Heart left ventricle (tissue), 16 donors: ENCODE data around the gene BNIP1. TPM values are rescaled to one million over a fixed set of nuclear protein-coding genes. Genes with fewer than 3 reads are reported as not detected.

Experiments used
- ATAC-seq, 4 donors: fragments of 200-7000 bp; cut with Tn5 transposase; one replicate each; pipeline ENCODE4 v1.9.1; 2020 to 2022; ENCODE audit warnings: moderate library complexity in 4 of 4, mild to moderate bottlenecking in 3 of 4, moderate number of reproducible peaks in 1 of 4
- DNase-seq, 5 donors: peaks; one replicate each; pipeline ENCODE4 v3.0.0-alpha.2; 2020
- H3K27ac ChIP-seq, 12 donors: fragments of 200-600 bp; sonication (generic) in 4 of 12; one replicate each; pipeline versions ENCODE4 v1.5.0 to v1.8.0; 2016 to 2022; ENCODE audit warnings: mild to moderate bottlenecking in 2 of 12
- H3K27me3 ChIP-seq, 9 donors: fragments of 200-600 bp; sonication (generic) in 2 of 9; one replicate each; pipeline versions ENCODE4 v1.5.1 to v1.8.0; 2016 to 2022; ENCODE audit warnings: mild to moderate bottlenecking in 3 of 9
- H3K36me3 ChIP-seq, 9 donors: fragments of 200-600 bp; sonication (generic) in 2 of 9; one replicate each; pipeline versions ENCODE4 v1.5.0 to v1.8.0; 2018 to 2022; ENCODE audit warnings: mild to moderate bottlenecking in 2 of 9
- H3K4me1 ChIP-seq, 12 donors: fragments of 200-600 bp; sonication (generic) in 4 of 12; one replicate each; pipeline versions ENCODE4 v1.5.0 to v1.8.0; 2016 to 2022; ENCODE audit warnings: mild to moderate bottlenecking in 3 of 12
- H3K4me3 ChIP-seq, 12 donors: fragments of 200-600 bp; sonication (generic) in 4 of 12; one replicate each; pipeline versions ENCODE4 v1.5.0 to v1.8.0; 2017 to 2022; ENCODE audit warnings: mild to moderate bottlenecking in 9 of 12, moderate library complexity in 4 of 12
- H3K9me3 ChIP-seq, 12 donors: fragments of 200-600 bp; sonication (generic) in 4 of 12; one replicate each; pipeline versions ENCODE4 v1.5.0 to v1.8.0; 2016 to 2022; ENCODE audit warnings: mild to moderate bottlenecking in 1 of 12
- POLR2A ChIP-seq, 2 donors: fragments of 450-650 bp; IDR thresholded peaks; one replicate each; pipeline ENCODE4 v1.6.1; 2017; ENCODE audit warnings: antibody characterized with exemption in 2 of 2, mild to moderate bottlenecking in 2 of 2, moderate library complexity in 2 of 2
- WGBS, 4 donors: extraction: QIAGEN DNeasy Blood & Tissue Kit in 2 of 4; methylation state at CpG; one replicate each; pipeline versions ENCODE4 v1.1.5 to v1.1.7; 2013 to 2018; 5-methylcytosine and 5-hydroxymethylcytosine counted together
- intact Hi-C, 10 donors: fragments of 100-400 bp; cut with DNase I; formaldehyde crosslinking; loops; one replicate each; pipeline versions ENCODE4 v1.11.1 to v1.14.2; 2022
- polyA plus RNA-seq, 2 donors: library from polyadenylated mRNA; stranded (reverse); fragments of 200-250 nt; gene quantifications; one replicate each; pipeline ENCODE4 v1.2.3, GENCODE V29; 2013
- total RNA-seq, 9 donors: library from RNA; depleted of rRNA in 2 of 9; stranded (reverse); fragments of >200 nt in 2 of 9; fragmentation: NEBNext Ultra II Directional in 3 of 9; extraction: Animal tissue kit (Norgen Biotek cat#: 25700) in 3 of 9; gene quantifications; one replicate each; pipeline versions ENCODE4 v1.1.0 to v1.2.4, GENCODE V29; 2016 to 2023
- TF ChIP-seq, protein P1 (sequence below), 12 donors: fragments of 200-600 bp; sonication (generic) in 4 of 12; IDR thresholded peaks; one replicate each; pipeline versions ENCODE4 v1.5.0 to v1.8.0; 2018 to 2022; ENCODE audit warnings: antibody characterized with exemption in 12 of 12, mild to moderate bottlenecking in 5 of 12
- donor health status: ischemic (EF 13 %, LVEDD 7.1; RV severe dilation, severe dysfunction).
- donor health status: healthy with polysubstance abuse.
- donor health status: DM: no; HTN: yes; CAD: no.
- donor health status: DM: no; HTN: no; CAD: no.
- donor health status: ischemic (EF 25% LVEDD 6.9; RV normal size, moderate dysfunction).
- donor health status: ischemic (EF 25% LVEDD 5.7; RV mildly dilated, moderate dysfunction).
- donor health status: healthy.
- donor health status: DM: yes; HTN: yes; CAD: no.
- donor health status: ischemic (EF 35%, LVEDD 5.7; RV mildly dilated, moderate dysfunction).
- donor health status: nonischemic (EF 11% LVEDD 7.7; RV severe dilation, severe dysfunction).
- donor health status: DM: yes; HTN: yes; CAD: no.
- donor health status: PGD.
- donor health status: ischemic (EF 29% LVEDD 5.4; RV normal size, mild dysfunction).
- donor health status: nonischemic (EF 23%, LVEDD 6.1; RV moderate dilation, normal function).

The BNIP1 gene
- total and polyA plus RNA-seq, 11 donors, result 8.0 to 18.3 (median 10.0) TPM

DNA sequence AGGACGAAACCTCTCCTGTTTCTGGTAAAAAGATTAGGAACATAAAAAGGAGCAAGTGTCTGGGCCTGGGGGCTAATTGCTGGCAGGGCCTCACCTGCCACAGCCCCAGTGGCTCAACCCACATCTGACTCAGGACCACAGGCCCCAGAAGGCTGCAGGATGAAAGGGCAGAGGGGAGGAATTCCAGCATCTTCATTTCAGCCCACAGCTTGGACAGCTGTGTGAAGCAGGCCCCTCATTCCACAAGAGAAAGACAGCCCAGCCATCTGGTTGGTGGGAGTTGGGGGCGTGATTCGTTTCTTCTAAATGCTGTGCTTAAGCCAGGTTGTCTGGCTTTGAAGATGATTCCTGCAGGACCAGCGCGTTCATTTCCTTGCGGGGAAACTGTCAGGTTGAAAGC is 61.6 kb downstream of the BNIP1 start:
- intact Hi-C loops, result loop anchor here in 1 of 10 donors (10.0 kb wide), 1 partner anchor 501 kb away; no protein-coding TSS in a partner anchor
- TF ChIP-seq POLR2A (IDR thresholded peaks at IDR 0.05), result no peak
- TF ChIP-seq, protein P1, sequence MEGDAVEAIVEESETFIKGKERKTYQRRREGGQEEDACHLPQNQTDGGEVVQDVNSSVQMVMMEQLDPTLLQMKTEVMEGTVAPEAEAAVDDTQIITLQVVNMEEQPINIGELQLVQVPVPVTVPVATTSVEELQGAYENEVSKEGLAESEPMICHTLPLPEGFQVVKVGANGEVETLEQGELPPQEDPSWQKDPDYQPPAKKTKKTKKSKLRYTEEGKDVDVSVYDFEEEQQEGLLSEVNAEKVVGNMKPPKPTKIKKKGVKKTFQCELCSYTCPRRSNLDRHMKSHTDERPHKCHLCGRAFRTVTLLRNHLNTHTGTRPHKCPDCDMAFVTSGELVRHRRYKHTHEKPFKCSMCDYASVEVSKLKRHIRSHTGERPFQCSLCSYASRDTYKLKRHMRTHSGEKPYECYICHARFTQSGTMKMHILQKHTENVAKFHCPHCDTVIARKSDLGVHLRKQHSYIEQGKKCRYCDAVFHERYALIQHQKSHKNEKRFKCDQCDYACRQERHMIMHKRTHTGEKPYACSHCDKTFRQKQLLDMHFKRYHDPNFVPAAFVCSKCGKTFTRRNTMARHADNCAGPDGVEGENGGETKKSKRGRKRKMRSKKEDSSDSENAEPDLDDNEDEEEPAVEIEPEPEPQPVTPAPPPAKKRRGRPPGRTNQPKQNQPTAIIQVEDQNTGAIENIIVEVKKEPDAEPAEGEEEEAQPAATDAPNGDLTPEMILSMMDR (IDR thresholded peaks at IDR 0.05), result no peak
- H3K27me3 ChIP-seq, result peaks cover 0 to 28% (median 0%) of the 10 kb centered on the region in 9 donors

DNA sequence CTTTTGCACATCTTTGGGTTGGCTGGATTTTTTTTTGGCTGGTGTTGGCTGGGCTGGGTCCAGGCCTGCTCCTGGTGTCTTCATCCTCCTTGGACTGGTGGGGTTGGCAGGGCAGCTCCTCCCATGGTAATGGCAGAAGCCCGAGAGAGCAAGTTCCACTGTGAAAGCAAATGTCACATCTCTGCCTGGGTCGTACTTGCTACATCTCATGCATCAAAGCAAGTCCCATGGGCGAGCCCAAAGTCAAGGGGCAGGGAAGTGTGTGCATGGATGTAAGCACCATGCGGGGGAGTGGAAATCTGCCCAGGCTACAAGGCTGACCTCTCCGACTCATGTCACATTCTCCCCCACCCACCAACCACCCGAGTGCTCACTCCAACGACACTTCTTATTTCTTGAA is 64.0 kb downstream of the BNIP1 start:
- no peaks in the 10 kb centered on the region for H3K36me3 ChIP-seq
- DNase-seq (no peak), ATAC-seq (no peak)
- H3K4me3 ChIP-seq, result no peak overlapping the region
- no peaks in the 10 kb centered on the region for H3K4me1 ChIP-seq
- H3K27ac ChIP-seq, result no peak overlapping the region
- intact Hi-C loops, result loop anchor here in 1 of 10 donors (10.0 kb wide), 1 partner anchor 503 kb away; no protein-coding TSS in a partner anchor
- peaks cover 0 to 2% (median 0%) of the 10 kb centered on the region in 12 donors for H3K9me3 ChIP-seq
- TF ChIP-seq, protein P1 (IDR thresholded peaks at IDR 0.05), result no peak
- no peak for TF ChIP-seq POLR2A (IDR thresholded peaks at IDR 0.05)
- H3K27me3 ChIP-seq, result peaks cover 0 to 9% (median 0%) of the 10 kb centered on the region in 9 donors
- 89 to 94% (median 91%) methylated on average over 7 of the region's 7 CpGs for WGBS, 4 donors

More for the DNA sequence above, 61.6 kb downstream of the BNIP1 start:
- peaks cover 0 to 2% (median 0%) of the 10 kb centered on the region in 12 donors for H3K9me3 ChIP-seq
- DNase-seq, result no peak
- no peaks in the 10 kb centered on the region for H3K4me1 ChIP-seq
- H3K27ac ChIP-seq, result no peak overlapping the region
- no peak overlapping the region for H3K4me3 ChIP-seq
- 74 to 76% (median 74%) methylated on average over 6 of the region's 6 CpGs for WGBS, 4 donors
- no peak for ATAC-seq
- no peaks in the 10 kb centered on the region for H3K36me3 ChIP-seq

DNA sequence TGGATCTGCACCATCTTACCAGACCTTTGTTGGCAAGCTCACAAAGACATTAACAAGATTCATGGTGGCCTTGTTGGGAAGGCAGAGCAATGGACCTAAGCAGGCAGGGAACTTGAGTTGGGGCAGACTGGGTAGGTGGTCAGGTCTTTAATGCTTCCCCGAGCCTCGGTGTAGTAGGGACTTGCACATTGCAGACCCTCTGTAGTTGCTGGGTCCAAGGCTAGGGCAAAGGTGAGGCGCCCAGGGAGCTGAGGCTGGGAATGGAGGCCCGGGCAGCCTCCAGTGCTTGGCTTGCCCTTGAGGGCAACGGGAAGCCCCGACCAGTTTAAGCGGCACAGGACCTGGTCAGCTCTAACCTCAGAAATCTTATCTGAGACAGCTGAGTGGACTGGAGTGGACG is 66.5 kb downstream of the BNIP1 start:
- 83 to 93% (median 87%) methylated on average over 5 to 8 of the region's 8 CpGs for WGBS, 4 donors
- H3K27me3 ChIP-seq, result peaks cover 0 to 4% (median 0%) of the 10 kb centered on the region in 9 donors

DNA sequence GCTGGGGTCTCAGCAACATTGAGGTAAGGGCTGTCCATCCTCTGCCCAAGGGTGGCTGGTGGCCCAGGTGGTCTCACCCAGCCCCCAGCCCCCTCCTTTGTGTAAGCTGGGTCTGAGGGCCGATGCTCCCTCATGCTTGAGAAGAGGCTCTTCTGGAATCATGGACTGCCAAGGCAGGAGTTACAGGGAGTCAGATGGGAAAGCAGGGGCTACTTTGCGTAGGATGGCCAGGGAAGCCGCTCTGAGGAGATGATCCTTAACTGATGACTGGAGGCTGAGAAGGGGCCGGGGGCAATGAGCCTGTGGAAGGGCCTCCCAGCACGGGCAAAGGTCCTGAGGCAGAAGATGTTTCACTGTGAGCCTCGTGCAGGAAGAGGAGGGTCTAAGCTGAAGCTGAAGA is 67.0 kb downstream of the BNIP1 start:
- Histone ChIP-seq H3K9me3 (no peaks in the 10 kb centered on the region), H3K36me3 (no peaks in the 10 kb centered on the region), H3K27ac (no peak overlapping the region), H3K4me1 (no peaks in the 10 kb centered on the region), H3K4me3 (no peak overlapping the region), H3K27me3 (peaks cover 0 to 4% (median 0%) of the 10 kb centered on the region in 9 donors)
- intact Hi-C loops, result no loop called here
- DNase-seq (no peak), ATAC-seq (no peak)
- TF ChIP-seq, protein P1 (IDR thresholded peaks at IDR 0.05), result no peak
- no peak for TF ChIP-seq POLR2A (IDR thresholded peaks at IDR 0.05)
- 81 to 84% (median 82%) methylated on average over 6 of the region's 6 CpGs for WGBS, 4 donors

More for the DNA sequence above, 66.5 kb downstream of the BNIP1 start:
- Histone ChIP-seq H3K27ac (no peak overlapping the region), H3K4me3 (no peak overlapping the region), H3K4me1 (no peaks in the 10 kb centered on the region), H3K9me3 (no peaks in the 10 kb centered on the region), H3K36me3 (no peaks in the 10 kb centered on the region)
- TF ChIP-seq, protein P1 (IDR thresholded peaks at IDR 0.05), result no peak
- no peak for TF ChIP-seq POLR2A (IDR thresholded peaks at IDR 0.05)
- ATAC-seq, result no peak
- no peak for DNase-seq
- intact Hi-C loops, result no loop called here
